GM12891 (cell line): ENCODE data around the gene PHEX.

ENCODE experiments used
- POLR2A ChIP-seq: IDR thresholded peaks from 2 replicates; pipeline ENCODE4 v1.6.1; 2011; ENCODE audit warnings: low read depth, low read length, control low read depth
- POLR2AphosphoS5 ChIP-seq: IDR thresholded peaks from 2 replicates; pipeline ENCODE4 v1.6.1; 2011; ENCODE audit warnings: low read depth, low read length, control low read depth
- TAF1 ChIP-seq: IDR thresholded peaks from 2 replicates; pipeline ENCODE4 v1.6.1; 2011; ENCODE audit warnings: low read depth, low read length, control low read depth

- TF ChIP-seq POLR2AphosphoS5 (no peak), TAF1 (no peak), POLR2A (no peak)
Measured at GRCh38 chrX:22025751-22026150, 6.4 kb upstream of the PHEX start.
